Stimulated activated CD4-positive, alpha-beta T cell treated with anti-CD3 and anti-CD28 coated beads, Interleukin-12 subunit alpha, Interleukin-12 subunit beta, amount 100 ng/mL, for 4 hours (primary cell): ENCODE data around the gene MAP2K1.
"Not testable (repeated sequence)": the region's sequence is repeated elsewhere in the genome, so short reads cannot be mapped to it uniquely, and the experiment has no call there.

ENCODE experiments used
- DNase-seq: peaks from one replicate; pipeline ENCODE4 v3.0.0-alpha.2; 2020

MAP2K1 gene

GRCh38 chr15:66481107-66481856 lies 94.6 kb downstream of the MAP2K1 start:
- no peak for DNase-seq

GRCh38 chr15:66482539-66482938 lies 95.8 kb downstream of the MAP2K1 start:
- no peak for DNase-seq

GRCh38 chr15:66483131-66483566 lies 96.4 kb downstream of the MAP2K1 start:
- no peak for DNase-seq

GRCh38 chr15:66484539-66485112 lies 97.9 kb downstream of the MAP2K1 start:
- DNase-seq: no peak

GRCh38 chr15:66486887-66487286 lies 100.2 kb downstream of the MAP2K1 start:
- DNase-seq: no peak

GRCh38 chr15:66488525-66488924 lies 101.8 kb downstream of the MAP2K1 start:
- no peak for DNase-seq

GRCh38 chr15:66489179-66489791 lies 102.6 kb downstream of the MAP2K1 start:
- no peak for DNase-seq

GRCh38 chr15:66491846-66492245 lies 105.1 kb downstream of the MAP2K1 start:
- no peak for DNase-seq

- no peak for DNase-seq
Measured at GRCh38 chr15:66494262-66494661, 107.5 kb downstream of the MAP2K1 start.

GRCh38 chr15:66496951-66497501 lies 110.3 kb downstream of the MAP2K1 start:
- DNase-seq: no peak

GRCh38 chr15:66497502-66498455 lies 111.1 kb downstream of the MAP2K1 start, which contains the start of gene SNAPC5:
SNAPC5 (minus strand) TSS chr15:66497762; CDS start chr15:66497731, 31 bp downstream.
- DNase-seq: peak; percentile 98

GRCh38 chr15:66498501-66499386 lies 112.0 kb downstream of the MAP2K1 start:
- no peak for DNase-seq

- not testable (repeated sequence) for DNase-seq
Measured at GRCh38 chr15:66500346-66500745, 113.6 kb downstream of the MAP2K1 start.

GRCh38 chr15:66502491-66502890 lies 115.8 kb downstream of the MAP2K1 start:
- DNase-seq: no peak

GRCh38 chr15:66503041-66503648 lies 116.4 kb downstream of the MAP2K1 start:
- DNase-seq: not testable (repeated sequence)

GRCh38 chr15:66503780-66504562 lies 117.3 kb downstream of the MAP2K1 start:
- DNase-seq: no peak

GRCh38 chr15:66504563-66505429 lies 118.1 kb downstream of the MAP2K1 start, which contains the start of the genes RPL4 and ZWILCH:
RPL4 (minus strand) TSS chr15:66504855; CDS start chr15:66504790, 65 bp downstream.
ZWILCH (plus strand) TSS chr15:66505326; CDS start chr15:66505339, 13 bp downstream.
- peak; percentile 76 for DNase-seq

GRCh38 chr15:66505430-66505811 lies 118.7 kb downstream of the MAP2K1 start:
- DNase-seq: no peak

- no peak for DNase-seq
Measured at GRCh38 chr15:66505818-66506217, 119.1 kb downstream of the MAP2K1 start.
